Stimulated activated CD8-positive, alpha-beta memory T cell treated with anti-CD3 and anti-CD28 coated beads, Interleukin-7, amount 100 ng/mL, for 24 hours (primary cell): ENCODE data around the gene GJC2.

ENCODE experiments used
- DNase-seq: peaks from one replicate; pipeline ENCODE4 v3.0.0-alpha.2; 2020; ENCODE audit warnings: low read depth

GJC2 gene

GRCh38 chr1:228158151-228159007 is 8.6 kb downstream of the GJC2 start:
- no peak for DNase-seq

DNA sequence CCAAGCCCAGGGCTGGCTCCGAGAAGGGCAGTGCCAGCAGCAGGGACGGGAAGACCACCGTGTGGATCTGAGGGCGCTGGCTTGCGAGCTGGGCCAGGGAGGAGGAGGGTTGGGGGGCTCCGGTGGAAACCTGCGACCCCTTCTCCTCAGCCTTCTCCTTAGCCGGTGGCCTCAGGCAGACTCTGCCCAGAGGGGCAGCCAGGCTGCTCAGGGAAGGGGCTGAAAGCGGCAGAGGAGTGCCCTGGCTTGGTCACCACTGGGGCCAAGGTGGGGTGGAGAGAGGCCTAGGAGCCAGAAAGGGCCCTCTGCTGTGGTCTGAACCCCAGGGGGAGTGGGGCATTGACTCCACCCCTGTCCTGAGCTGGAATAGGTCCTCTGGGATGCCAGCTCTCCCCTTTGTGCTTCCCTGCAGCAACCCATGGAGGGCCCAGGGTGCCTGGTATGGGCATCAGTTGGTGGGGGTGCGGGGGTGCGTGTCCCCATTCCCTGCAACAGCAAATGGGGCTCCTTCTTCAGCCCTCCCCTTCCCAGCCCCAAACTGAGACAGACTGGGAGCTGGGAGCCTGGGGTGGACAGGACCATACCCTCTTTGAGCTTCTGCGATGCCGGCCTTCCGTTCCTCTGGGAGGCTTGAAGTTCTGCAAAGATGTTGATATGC is 9.4 kb downstream of the GJC2 start:
- no peak for DNase-seq

DNA sequence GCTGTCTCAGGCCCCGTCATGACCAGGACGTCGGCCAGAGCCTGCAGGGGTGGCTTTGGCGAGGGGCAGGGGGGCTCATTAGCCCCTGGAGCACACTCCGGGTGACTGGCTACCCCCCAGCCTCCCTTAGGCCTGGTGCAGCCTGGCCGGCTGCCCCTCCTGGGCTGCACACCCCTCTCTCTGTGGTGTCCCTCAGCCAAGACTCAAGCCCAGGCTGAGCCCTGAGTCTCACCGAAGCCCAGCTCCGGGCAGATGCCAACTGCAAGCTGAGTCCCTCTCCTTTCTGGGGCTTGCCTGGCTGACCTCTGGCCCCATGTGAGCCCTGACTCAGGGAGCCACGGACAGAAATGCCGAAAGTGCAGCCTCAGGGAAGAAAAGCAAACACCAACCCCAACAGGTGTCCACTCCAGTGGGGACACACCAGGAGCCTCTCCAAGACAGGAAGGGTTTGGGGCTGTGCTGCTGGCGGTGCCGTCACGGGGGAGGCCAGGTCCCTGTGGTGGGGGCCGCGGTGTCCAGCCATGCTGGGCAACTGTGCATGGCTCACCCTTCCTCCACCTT is 10.6 kb downstream of the GJC2 start:
- no peak for DNase-seq

DNA sequence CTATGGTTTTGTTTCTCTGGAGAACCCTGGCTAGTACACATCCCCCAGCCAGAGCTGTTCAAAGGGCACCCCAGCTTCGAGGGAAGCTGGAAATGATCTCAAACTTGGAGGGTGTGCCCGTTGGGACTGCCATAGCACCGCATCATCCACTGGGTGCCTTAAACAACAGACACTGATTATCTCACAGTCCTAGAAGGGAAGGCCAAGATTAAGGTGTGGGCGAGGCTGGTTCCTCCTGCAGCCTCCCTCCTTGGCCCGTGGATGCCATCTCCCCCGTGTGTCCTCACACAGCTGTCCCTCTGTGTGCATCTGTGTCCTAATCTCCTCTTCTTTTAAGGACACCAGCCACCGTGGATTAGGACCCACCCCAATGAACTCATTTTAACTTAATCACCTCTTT is 11.6 kb downstream of the GJC2 start:
- no peak for DNase-seq

DNA sequence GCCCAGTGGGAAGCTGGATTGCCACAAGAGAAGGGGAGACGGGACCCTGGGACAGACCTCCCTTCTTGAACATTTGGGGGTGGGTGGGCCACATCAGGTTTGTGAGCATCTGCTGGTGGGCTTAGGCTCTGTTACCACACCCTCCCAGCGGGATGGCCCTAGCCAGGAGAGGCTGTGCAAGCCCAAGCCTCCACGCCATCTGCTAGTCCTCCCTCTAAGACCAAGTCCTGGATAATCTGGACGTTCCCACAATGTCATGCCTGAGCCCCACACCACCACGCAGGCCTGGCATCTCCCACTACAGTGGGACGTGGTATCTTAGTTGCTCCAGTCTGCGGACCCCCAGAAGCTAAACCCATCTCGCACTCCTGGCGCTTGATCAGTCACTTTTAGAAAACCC is 12.1 kb downstream of the GJC2 start:
- no peak for DNase-seq

- no peak for DNase-seq
Observed at GRCh38 chr1:228162286-228163006, 12.7 kb downstream of the GJC2 start.

- DNase-seq = no peak
Observed at GRCh38 chr1:228163007-228163753, 13.4 kb downstream of the GJC2 start.

GRCh38 chr1:228163776-228164519 is 14.2 kb downstream of the GJC2 start:
- no peak for DNase-seq

DNA sequence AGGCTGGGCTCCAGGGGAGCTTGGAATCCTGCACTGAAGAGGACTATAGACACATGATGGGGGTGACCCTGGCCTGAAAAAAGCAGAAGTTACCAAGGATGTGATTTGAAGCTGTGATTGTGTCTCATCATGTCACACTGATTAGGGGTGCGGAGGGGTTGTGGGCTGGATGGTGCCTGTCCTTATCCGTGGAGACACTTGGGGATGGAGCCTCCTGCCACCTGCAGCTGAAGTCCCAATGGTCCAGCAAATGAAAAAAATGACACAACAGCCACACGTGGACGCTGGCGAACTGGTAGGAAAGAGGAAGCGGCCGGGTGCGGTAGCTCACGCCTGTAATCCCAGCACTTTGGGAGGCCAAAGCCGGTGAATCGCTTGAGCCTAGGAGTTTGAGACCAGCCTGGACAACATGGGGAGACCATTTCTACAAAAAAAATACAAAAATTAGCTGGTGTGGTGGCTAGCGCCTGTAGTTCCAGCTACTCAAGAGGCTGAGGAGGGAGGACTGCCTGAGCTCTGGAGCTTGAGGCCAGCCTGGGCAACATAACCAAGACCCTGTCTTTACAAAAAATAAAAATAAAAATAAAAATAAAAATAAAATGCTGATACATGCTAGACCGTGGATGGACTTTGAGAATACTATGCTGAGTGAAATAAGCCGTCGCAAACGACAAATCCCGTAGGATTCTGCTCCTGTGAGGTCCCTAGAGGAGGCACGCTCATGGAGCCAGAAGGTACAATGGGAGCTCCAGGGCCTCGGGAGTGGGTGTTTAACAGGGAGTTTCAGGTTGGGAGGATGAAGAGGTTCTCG is 15.0 kb downstream of the GJC2 start:
- DNase-seq = no peak

- peak; percentile 98 for DNase-seq
Observed at GRCh38 chr1:228165372-228166169, 15.8 kb downstream of the GJC2 start, which contains the start of gene IBA57. Gene IBA57, plus strand, starts transcription at chr1:228165804. Its CDS starts 13 bp downstream, at chr1:228165817.

- peak; percentile 20 for DNase-seq
Observed at GRCh38 chr1:228166170-228166936, 16.6 kb downstream of the GJC2 start.

- DNase-seq = no peak
Observed at GRCh38 chr1:228168563-228169270, 19.0 kb downstream of the GJC2 start.

GRCh38 chr1:228169345-228169744 is 19.6 kb downstream of the GJC2 start:
- no peak for DNase-seq

- DNase-seq = no peak
Observed at GRCh38 chr1:228170666-228171065, 20.9 kb downstream of the GJC2 start.

DNA sequence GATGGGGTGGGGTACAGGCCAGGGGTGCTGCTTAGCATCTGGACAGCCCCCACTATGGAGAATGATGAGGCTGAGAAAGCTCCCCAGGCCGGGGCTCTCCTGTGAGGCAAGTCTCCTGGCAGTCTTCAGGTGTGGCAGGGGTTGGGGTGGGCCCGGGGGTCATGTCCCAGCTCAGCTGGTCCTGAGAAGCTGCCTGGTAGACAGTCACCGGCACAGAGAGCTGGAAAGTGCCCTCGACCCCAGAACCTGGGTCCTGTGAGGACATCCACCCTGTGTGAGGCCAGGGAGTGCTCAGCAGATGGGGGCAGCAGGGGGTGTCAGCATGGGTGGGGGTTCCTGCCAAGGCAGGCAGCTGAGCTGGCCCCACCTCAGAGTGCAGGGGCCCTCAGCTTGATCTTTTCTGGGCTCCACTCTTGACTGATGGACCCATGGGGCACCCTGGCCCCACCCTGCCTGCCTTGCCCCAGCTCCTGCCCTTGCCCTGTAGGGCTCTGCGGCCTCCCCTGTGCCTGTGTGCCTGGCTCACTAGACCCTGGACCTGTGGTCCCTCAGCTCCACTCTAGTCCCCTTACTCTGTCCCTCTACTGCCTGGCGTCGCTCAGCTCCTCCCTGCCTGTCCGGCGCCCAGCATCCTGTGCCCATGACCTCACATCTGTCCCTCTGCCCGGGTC is 21.6 kb downstream of the GJC2 start:
- no peak for DNase-seq

- DNase-seq = no peak
Observed at GRCh38 chr1:228172591-228173527, 23.1 kb downstream of the GJC2 start.
